Occipital lobe (tissue), 2 donors: ENCODE measurements around the gene NXPH3. TPM values are rescaled to one million over a fixed set of nuclear protein-coding genes. Genes with fewer than 3 reads are reported as not detected.
"Not testable (repeated sequence)": the region's sequence is repeated elsewhere in the genome, so short reads cannot be mapped to it uniquely, and the experiment has no call there.

Experiments
- DNase-seq: peaks from one replicate; lab custom pipeline; 2025; lab: John Stamatoyannopoulos, UW
- total RNA-seq: library from RNA; depleted of rRNA; stranded (reverse); fragments of >200 nt; gene quantifications from one replicate; pipeline ENCODE4 v1.2.3, GENCODE V29; 2014

Gene NXPH3
- total RNA-seq, 1 donor from 2014 or later, result 17.9 TPM

GRCh38 chr17:49554694-49555494 is 20.8 kb upstream of the NXPH3 start:
- DNase-seq, result no peak

- DNase-seq, result no peak
These were observed 20.0 kb upstream of the NXPH3 start for GRCh38 chr17:49555495-49556222.

- peak; percentile 46 for DNase-seq
These were observed 19.3 kb upstream of the NXPH3 start for GRCh38 chr17:49556223-49556943.

- no peak for DNase-seq
These were observed 18.2 kb upstream of the NXPH3 start for GRCh38 chr17:49557312-49558024.

GRCh38 chr17:49564638-49565037 is 11.0 kb upstream of the NXPH3 start:
- no peak for DNase-seq

GRCh38 chr17:49565948-49566491 is 9.7 kb upstream of the NXPH3 start:
- peak; percentile 60 for DNase-seq

GRCh38 chr17:49566668-49567071 is 9.0 kb upstream of the NXPH3 start:
- no peak for DNase-seq

- DNase-seq, result no peak
These were observed 8.6 kb upstream of the NXPH3 start for GRCh38 chr17:49567104-49567521.

GRCh38 chr17:49567871-49568694 is 7.6 kb upstream of the NXPH3 start:
- peak; percentile 73 for DNase-seq

GRCh38 chr17:49568695-49569047 is 7.0 kb upstream of the NXPH3 start:
- DNase-seq, result not testable (repeated sequence)

GRCh38 chr17:49570540-49571242 is 5.0 kb upstream of the NXPH3 start:
- DNase-seq, result no peak

GRCh38 chr17:49571283-49571682 is 4.4 kb upstream of the NXPH3 start:
- DNase-seq, result no peak

GRCh38 chr17:49571764-49572163 is 3.9 kb upstream of the NXPH3 start:
- DNase-seq, result no peak

GRCh38 chr17:49572226-49572625 is 3.4 kb upstream of the NXPH3 start:
- no peak for DNase-seq

- no peak for DNase-seq
These were observed 2.8 kb upstream of the NXPH3 start for GRCh38 chr17:49572806-49573420.

- DNase-seq, result no peak
These were observed 2.0 kb upstream of the NXPH3 start for GRCh38 chr17:49573510-49574322.

GRCh38 chr17:49574323-49574781 is 1.3 kb upstream of the NXPH3 start:
- DNase-seq, result no peak

- no peak for DNase-seq
These were observed 559 bp upstream of the NXPH3 start for GRCh38 chr17:49574945-49575678.
